ENCODE data around the gene HEXB.

Gene HEXB

GRCh38 chr5:74765201-74765600, 80.2 kb downstream of the HEXB start:
- no peak overlapping the region for H3K4me3 ChIP-seq (ENCODE audit: control insufficient read depth, low read depth, low read length)
- DNase-seq (ENCODE audit: low read depth): no peak

DNA sequence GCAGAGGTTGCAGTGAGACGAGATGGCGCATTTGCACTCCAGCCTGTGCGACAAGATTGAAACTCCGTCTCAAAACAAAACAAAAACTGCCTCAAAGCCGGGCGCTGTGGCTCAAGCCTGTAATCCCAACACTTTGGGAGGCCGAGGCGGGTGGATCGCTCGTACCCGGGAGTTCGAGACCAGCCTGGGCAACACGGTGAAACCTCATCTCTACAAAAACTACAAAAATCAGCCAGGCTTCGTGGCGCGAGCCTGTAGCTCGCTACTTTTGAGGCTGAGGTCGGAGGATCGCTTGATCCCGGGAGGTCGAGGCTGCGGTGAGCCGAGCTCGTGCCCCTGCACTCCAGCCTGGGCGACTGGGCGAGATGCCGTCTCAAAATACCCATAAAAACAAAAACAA, 80.9 kb downstream of the HEXB start:
- peak overlapping the region; percentile 98 for H3K4me3 ChIP-seq (ENCODE audit: control insufficient read depth, low read depth, low read length)
- DNase-seq (ENCODE audit: low read depth): no peak
- TF ChIP-seq, protein P1, sequence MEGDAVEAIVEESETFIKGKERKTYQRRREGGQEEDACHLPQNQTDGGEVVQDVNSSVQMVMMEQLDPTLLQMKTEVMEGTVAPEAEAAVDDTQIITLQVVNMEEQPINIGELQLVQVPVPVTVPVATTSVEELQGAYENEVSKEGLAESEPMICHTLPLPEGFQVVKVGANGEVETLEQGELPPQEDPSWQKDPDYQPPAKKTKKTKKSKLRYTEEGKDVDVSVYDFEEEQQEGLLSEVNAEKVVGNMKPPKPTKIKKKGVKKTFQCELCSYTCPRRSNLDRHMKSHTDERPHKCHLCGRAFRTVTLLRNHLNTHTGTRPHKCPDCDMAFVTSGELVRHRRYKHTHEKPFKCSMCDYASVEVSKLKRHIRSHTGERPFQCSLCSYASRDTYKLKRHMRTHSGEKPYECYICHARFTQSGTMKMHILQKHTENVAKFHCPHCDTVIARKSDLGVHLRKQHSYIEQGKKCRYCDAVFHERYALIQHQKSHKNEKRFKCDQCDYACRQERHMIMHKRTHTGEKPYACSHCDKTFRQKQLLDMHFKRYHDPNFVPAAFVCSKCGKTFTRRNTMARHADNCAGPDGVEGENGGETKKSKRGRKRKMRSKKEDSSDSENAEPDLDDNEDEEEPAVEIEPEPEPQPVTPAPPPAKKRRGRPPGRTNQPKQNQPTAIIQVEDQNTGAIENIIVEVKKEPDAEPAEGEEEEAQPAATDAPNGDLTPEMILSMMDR (conservative IDR thresholded peaks at IDR 0.05; ENCODE audit: control insufficient read depth, insufficient read depth, low read depth, low read length): no peak

More at GRCh38 chr5:74765201-74765600, 80.2 kb downstream of the HEXB start:
- TF ChIP-seq, protein P1 (conservative IDR thresholded peaks at IDR 0.05; ENCODE audit: control insufficient read depth, insufficient read depth, low read depth, low read length): no peak

DNA sequence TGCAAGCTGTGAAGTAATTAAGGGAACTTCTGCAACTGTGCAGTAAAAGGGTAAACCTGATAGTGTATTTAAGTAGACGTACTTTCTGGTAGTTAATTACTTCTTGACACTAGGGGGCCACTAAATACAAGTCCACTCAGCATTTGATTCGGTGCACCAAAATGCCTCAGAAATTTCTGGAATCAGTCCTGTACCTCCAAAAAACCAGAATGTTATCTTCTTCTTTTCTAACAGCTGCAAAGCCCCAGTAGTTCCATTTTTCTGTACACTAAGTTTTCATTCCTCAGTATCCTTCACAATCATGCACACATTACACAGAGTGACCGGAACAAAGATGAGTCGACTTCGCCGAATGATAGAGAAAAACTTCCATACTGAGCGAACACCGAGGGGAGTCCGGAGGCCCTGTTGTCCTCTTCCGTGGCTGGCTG, 81.4 kb downstream of the HEXB start:
- TF ChIP-seq, protein P1 (conservative IDR thresholded peaks at IDR 0.05; ENCODE audit: control insufficient read depth, insufficient read depth, low read depth, low read length): peak; percentile 58
- peak overlapping the region; percentile 98 for H3K4me3 ChIP-seq (ENCODE audit: control insufficient read depth, low read depth, low read length)
- peak; percentile 69 for DNase-seq (ENCODE audit: low read depth)

DNA sequence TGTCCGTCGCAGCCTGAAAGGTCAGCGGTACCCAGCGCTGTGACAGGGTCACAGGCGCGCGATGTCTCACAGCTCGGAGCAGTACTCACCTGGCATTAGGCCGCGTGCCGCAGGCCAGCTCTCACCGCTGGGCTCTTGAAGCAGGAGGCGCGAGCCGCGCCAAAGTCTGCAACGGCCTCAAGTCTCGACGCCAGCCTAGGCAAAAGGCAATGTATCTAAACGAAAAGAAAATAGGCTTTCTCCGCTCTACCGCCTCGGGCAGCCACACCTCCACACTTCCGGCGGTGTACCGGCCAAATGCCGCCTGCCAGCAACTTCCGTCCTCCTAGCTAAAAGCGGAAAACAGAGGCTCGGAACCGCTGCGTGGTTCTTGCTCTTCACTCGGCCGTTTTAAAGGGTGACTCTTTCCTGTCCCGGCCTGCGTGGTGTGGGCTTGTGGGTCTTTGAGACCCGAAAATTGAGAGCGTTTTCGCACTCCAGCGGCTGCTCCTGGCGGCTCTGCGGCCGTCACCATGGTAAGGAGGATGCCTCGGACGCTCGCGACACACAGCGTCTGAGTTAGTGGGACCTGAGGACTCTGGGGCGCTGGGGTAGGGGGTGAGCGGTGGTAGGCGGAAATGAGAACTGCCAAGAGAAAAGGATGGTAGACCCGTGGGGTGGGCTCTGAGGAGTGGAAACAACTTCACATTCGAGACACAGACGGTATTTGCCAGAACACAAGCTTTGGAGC, 82.0 kb downstream of the HEXB start, which contains the start of the genes GFM2 and NSA2:
Gene GFM2, minus strand, starts transcription at position 269 of the 730 bp plus-strand sequence. CDS start 3,375 bp downstream, outside the sequence.
Gene NSA2, plus strand, starts transcription at position 401 of the 730 bp plus-strand sequence. Its CDS starts 112 bp downstream, at position 513.
- peak; percentile 94 for DNase-seq (ENCODE audit: low read depth)
- TF ChIP-seq, protein P1 (conservative IDR thresholded peaks at IDR 0.05; ENCODE audit: control insufficient read depth, insufficient read depth, low read depth, low read length): no peak

DNA sequence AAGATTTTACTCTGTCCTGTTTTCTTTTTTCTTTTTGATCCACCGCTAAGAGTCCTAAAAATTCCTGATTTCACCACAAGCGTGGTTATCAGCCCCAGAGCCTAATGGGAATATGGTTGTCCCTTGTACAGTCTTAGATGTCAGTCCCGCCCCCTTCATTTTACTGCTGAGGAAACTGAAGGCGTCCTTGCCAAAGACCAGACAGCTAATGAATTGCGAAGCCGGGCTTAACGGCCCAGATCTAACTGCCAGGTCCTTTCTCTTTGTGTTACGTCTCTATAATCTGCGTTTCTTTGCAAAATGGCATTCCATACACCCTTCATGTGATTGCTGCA, 82.5 kb downstream of the HEXB start:
- DNase-seq (ENCODE audit: low read depth): peak; percentile 65
- TF ChIP-seq, protein P1 (conservative IDR thresholded peaks at IDR 0.05; ENCODE audit: control insufficient read depth, insufficient read depth, low read depth, low read length): no peak
- H3K4me3 ChIP-seq (ENCODE audit: control insufficient read depth, low read depth, low read length): peak overlapping the region; percentile 98

More for the DNA sequence above, 82.0 kb downstream of the HEXB start, which contains the start of the genes GFM2 and NSA2:
- peak within 1 kb of the TSS; percentile 98 for H3K4me3 ChIP-seq (ENCODE audit: control insufficient read depth, low read depth, low read length)
